Measurements from ENCODE around the gene PLK1. TPM values are rescaled to one million over a fixed set of nuclear protein-coding genes. Genes with fewer than 3 reads are reported as not detected.

Gene PLK1
- total and polyA plus RNA-seq, 2 of the 13 experiments (the other 11 are each of a cell fraction or from before 2014, with no cell fraction given), result 71.5 to 76.3 TPM

DNA sequence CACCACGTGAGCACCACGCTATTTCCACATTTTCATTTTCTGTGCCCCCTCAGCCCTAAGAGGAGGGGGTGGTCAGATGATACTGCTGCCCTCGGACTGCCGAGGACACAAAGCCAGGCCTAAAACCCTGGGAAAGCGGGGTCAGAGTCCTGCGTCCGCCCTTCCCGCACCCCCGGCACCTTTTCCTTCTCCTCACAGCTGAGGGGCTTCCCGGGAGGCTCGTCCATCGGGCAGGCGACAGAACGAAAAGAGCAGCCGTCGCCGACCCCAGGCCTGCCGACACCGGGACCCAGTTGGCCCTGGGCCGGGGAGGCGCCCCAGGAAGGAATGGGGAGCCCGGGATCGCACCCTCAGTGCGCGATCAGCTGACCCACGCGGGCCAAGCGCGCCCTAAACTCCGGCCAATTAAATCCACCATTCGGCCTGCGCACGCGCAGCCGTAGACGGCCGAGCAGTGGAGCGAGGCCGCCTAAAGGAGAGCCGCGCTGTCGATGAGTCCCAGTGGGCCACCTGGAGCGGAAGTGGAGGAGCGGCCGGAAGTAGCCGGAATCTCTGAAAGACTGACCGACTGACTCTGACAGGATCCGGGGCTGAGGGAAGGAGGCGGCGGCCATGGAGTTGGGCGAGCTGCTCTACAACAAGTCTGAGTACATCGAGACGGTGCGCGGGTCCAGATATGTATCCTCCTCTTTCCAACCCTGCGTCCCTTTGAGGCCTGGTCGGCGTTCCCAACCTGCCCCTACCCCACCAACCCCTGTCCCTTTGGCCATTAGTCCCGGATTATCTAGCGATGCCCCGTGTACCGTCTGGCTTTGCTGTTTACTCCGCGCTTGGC lies 37.5 kb upstream of the PLK1 start, which contains the start of the genes DCTN5 and PALB2 (continued):
- TF ChIP-seq HNF4G (IDR thresholded peaks at IDR 0.05; ENCODE audit: borderline replicate concordance, low read depth, low read length) (peak; percentile 38), HNF4G (CRISPR knock-in tag; IDR thresholded peaks at IDR 0.05; ENCODE audit: borderline replicate concordance, low read depth) (peak; percentile 77), STAT5B (CRISPR knock-in tag; IDR thresholded peaks at IDR 0.05) (peak; percentile 88; the same call in 1 of the 2 replicates), ZNF317 (CRISPR knock-in tag; IDR thresholded peaks at IDR 0.05) (peak; percentile 94), NR2F6 (IDR thresholded peaks at IDR 0.05) (peak; percentile 35; the same call in 1 of the 2 replicates), NR2F6 (CRISPR knock-in tag; IDR thresholded peaks at IDR 0.05) (no peak; the same call in 1 of the 2 replicates), ZNF224 (CRISPR knock-in tag; IDR thresholded peaks at IDR 0.05) (peak; percentile 93), YEATS2 (CRISPR knock-in tag; IDR thresholded peaks at IDR 0.05; ENCODE audit: borderline replicate concordance) (peak; percentile 100), ZNF282 (IDR thresholded peaks at IDR 0.05; ENCODE audit: partially characterized antibody) (no peak), SRSF1 (optimal IDR thresholded peaks at IDR 0.05; ENCODE audit: low read depth, low read length) (peak; percentile 86), MYC (CRISPR knock-in tag; IDR thresholded peaks at IDR 0.05; ENCODE audit: borderline replicate concordance) (peak; percentile 97), NR2C2 (CRISPR knock-in tag; IDR thresholded peaks at IDR 0.05; ENCODE audit: borderline replicate concordance) (peak; percentile 91), ESRRA (CRISPR knock-in tag; IDR thresholded peaks at IDR 0.05; ENCODE audit: low read depth) (peak; percentile 89), RELA (CRISPR knock-in tag; IDR thresholded peaks at IDR 0.05) (no peak; the same call in 1 of the 2 replicates)
- TF ChIP-seq, protein P1, sequence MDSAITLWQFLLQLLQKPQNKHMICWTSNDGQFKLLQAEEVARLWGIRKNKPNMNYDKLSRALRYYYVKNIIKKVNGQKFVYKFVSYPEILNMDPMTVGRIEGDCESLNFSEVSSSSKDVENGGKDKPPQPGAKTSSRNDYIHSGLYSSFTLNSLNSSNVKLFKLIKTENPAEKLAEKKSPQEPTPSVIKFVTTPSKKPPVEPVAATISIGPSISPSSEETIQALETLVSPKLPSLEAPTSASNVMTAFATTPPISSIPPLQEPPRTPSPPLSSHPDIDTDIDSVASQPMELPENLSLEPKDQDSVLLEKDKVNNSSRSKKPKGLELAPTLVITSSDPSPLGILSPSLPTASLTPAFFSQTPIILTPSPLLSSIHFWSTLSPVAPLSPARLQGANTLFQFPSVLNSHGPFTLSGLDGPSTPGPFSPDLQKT (CRISPR knock-in tag; IDR thresholded peaks at IDR 0.05; ENCODE audit: borderline replicate concordance), result peak; percentile 88
- TF ChIP-seq, protein P2, sequence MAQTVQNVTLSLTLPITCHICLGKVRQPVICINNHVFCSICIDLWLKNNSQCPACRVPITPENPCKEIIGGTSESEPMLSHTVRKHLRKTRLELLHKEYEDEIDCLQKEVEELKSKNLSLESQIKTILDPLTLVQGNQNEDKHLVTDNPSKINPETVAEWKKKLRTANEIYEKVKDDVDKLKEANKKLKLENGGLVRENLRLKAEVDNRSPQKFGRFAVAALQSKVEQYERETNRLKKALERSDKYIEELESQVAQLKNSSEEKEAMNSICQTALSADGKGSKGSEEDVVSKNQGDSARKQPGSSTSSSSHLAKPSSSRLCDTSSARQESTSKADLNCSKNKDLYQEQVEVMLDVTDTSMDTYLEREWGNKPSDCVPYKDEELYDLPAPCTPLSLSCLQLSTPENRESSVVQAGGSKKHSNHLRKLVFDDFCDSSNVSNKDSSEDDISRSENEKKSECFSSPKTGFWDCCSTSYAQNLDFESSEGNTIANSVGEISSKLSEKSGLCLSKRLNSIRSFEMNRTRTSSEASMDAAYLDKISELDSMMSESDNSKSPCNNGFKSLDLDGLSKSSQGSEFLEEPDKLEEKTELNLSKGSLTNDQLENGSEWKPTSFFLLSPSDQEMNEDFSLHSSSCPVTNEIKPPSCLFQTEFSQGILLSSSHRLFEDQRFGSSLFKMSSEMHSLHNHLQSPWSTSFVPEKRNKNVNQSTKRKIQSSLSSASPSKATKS (CRISPR knock-in tag; IDR thresholded peaks at IDR 0.05), result no peak; the same call in 1 of the 2 replicates
- TF ChIP-seq, protein P3, sequence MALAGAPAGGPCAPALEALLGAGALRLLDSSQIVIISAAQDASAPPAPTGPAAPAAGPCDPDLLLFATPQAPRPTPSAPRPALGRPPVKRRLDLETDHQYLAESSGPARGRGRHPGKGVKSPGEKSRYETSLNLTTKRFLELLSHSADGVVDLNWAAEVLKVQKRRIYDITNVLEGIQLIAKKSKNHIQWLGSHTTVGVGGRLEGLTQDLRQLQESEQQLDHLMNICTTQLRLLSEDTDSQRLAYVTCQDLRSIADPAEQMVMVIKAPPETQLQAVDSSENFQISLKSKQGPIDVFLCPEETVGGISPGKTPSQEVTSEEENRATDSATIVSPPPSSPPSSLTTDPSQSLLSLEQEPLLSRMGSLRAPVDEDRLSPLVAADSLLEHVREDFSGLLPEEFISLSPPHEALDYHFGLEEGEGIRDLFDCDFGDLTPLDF (CRISPR knock-in tag; IDR thresholded peaks at IDR 0.05), result peak; percentile 100
- TF ChIP-seq, protein P4, sequence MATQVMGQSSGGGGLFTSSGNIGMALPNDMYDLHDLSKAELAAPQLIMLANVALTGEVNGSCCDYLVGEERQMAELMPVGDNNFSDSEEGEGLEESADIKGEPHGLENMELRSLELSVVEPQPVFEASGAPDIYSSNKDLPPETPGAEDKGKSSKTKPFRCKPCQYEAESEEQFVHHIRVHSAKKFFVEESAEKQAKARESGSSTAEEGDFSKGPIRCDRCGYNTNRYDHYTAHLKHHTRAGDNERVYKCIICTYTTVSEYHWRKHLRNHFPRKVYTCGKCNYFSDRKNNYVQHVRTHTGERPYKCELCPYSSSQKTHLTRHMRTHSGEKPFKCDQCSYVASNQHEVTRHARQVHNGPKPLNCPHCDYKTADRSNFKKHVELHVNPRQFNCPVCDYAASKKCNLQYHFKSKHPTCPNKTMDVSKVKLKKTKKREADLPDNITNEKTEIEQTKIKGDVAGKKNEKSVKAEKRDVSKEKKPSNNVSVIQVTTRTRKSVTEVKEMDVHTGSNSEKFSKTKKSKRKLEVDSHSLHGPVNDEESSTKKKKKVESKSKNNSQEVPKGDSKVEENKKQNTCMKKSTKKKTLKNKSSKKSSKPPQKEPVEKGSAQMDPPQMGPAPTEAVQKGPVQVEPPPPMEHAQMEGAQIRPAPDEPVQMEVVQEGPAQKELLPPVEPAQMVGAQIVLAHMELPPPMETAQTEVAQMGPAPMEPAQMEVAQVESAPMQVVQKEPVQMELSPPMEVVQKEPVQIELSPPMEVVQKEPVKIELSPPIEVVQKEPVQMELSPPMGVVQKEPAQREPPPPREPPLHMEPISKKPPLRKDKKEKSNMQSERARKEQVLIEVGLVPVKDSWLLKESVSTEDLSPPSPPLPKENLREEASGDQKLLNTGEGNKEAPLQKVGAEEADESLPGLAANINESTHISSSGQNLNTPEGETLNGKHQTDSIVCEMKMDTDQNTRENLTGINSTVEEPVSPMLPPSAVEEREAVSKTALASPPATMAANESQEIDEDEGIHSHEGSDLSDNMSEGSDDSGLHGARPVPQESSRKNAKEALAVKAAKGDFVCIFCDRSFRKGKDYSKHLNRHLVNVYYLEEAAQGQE (IDR thresholded peaks at IDR 0.05; ENCODE audit: borderline replicate concordance in 1 of 2, low read depth in 1 of 2, low read length in 2 of 2), result peak in 1 of 2 experiments; percentile 44; a peak in 2 of 4 replicates
- TF ChIP-seq, protein P5, sequence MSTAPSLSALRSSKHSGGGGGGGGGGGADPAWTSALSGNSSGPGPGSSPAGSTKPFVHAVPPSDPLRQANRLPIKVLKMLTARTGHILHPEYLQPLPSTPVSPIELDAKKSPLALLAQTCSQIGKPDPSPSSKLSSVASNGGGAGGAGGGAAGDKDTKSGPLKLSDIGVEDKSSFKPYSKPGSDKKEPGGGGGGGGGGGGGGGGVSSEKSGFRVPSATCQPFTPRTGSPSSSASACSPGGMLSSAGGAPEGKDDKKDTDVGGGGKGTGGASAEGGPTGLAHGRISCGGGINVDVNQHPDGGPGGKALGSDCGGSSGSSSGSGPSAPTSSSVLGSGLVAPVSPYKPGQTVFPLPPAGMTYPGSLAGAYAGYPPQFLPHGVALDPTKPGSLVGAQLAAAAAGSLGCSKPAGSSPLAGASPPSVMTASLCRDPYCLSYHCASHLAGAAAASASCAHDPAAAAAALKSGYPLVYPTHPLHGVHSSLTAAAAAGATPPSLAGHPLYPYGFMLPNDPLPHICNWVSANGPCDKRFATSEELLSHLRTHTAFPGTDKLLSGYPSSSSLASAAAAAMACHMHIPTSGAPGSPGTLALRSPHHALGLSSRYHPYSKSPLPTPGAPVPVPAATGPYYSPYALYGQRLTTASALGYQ (CRISPR knock-in tag; IDR thresholded peaks at IDR 0.05), result peak; percentile 93

All from HepG2 (cell line).